Effector memory CD8-positive, alpha-beta T cell (primary cell): ENCODE results near the gene CRTAP.
"Not testable (repeated sequence)": the region's sequence is repeated elsewhere in the genome, so short reads cannot be mapped to it uniquely, and the experiment has no call there.

Source experiments
- ATAC-seq: fragments of 150-1000 bp; cut with Tn5 transposase; replicated peaks from 2 replicates; pipeline ENCODE4 v1.10.0; 2021; ENCODE audit warnings: mild to moderate bottlenecking, moderate library complexity
- DNase-seq, 3 experiments: peaks; one replicate each; pipeline ENCODE4 v3.0.0; 2021
- H3K27ac Mint-ChIP-seq, 2 donors: one replicate each; pipeline ENCODE4 v1.8.0; 2022; ENCODE audit warnings: mild to moderate bottlenecking in 2 of 2, mixed read lengths in 2 of 2, moderate library complexity in 2 of 2
- H3K27me3 Mint-ChIP-seq, 2 donors: one replicate each; pipeline ENCODE4 v1.8.0; 2022; ENCODE audit warnings: mixed read lengths in 2 of 2
- H3K36me3 Mint-ChIP-seq: one replicate; pipeline ENCODE4 v1.8.0; 2022; ENCODE audit warnings: mild to moderate bottlenecking, moderate library complexity, mixed read lengths; ENCODE audit not compliant: insufficient read depth
- H3K4me1 Mint-ChIP-seq, 2 donors: one replicate each; pipeline ENCODE4 v1.8.0; 2022; ENCODE audit warnings: low read depth in 2 of 2, mixed read lengths in 2 of 2
- H3K4me3 Mint-ChIP-seq, 2 donors: one replicate each; pipeline ENCODE4 v1.8.0; 2022; ENCODE audit warnings: mild to moderate bottlenecking in 2 of 2, mixed read lengths in 2 of 2, moderate library complexity in 2 of 2
- H3K9me3 Mint-ChIP-seq, 2 donors: one replicate each; pipeline ENCODE4 v1.8.0; 2022; ENCODE audit warnings: mixed read lengths in 2 of 2

CRTAP gene

GRCh38 chr3:33174711-33175414, 61.0 kb downstream of the CRTAP start:
- ATAC-seq: no peak
- H3K4me1 Mint-ChIP-seq: peaks cover 8 to 9% of the 10 kb centered on the region in 2 donors
- H3K9me3 Mint-ChIP-seq: no peaks in the 10 kb centered on the region

DNA sequence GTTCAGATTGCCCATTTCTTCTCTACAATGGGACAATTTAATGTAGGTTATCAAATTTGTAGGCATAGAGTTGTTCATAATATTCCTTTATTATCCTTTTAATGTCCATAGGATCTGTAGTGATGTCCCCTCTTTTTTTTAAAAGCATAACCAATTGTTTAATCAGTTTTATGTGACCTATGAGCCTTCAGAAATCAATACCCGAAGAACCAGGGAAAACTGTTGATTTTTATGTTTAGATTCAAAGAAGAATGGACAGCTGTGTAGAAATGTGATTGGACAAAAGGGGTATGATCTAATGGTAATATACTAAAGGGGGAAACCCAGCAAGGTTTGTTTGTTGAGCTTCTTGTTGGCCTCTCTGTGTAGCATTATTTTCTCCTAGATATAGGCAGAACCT, 65.3 kb downstream of the CRTAP start:
- no peak for ATAC-seq
- no peak overlapping the region for H3K4me3 Mint-ChIP-seq

More at GRCh38 chr3:33174711-33175414, 61.0 kb downstream of the CRTAP start:
- Mint-ChIP-seq H3K4me3 (no peak overlapping the region), H3K27ac (no peak overlapping the region), H3K36me3 (no peaks in the 10 kb centered on the region), H3K27me3 (no peaks in the 10 kb centered on the region)
- DNase-seq: no peak

DNA sequence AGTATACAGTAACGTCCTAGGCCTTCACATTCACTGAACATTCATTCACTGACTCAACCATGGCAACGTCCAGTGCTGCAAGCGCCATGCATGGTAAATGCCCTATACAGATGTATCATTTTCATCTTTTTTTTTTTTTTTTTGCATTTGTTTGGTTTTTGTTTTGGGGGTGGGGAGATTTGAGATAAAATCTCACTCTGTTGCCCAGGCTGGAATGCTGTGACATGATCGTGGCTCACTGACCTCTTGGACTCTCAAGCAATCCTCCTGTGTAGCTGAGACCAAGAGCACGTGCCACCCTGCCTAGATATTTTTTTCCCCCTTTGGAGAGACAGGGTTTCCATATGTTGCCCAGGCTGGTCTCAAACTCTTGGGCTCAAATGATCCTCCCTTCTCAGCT, 67.4 kb downstream of the CRTAP start:
- no peak for DNase-seq
- H3K4me1 Mint-ChIP-seq: no peaks in the 10 kb centered on the region
- no peak overlapping the region for H3K4me3 Mint-ChIP-seq
- H3K27me3 Mint-ChIP-seq: peaks cover 8 to 11% of the 10 kb centered on the region in 2 donors
- no peak overlapping the region for H3K27ac Mint-ChIP-seq
- H3K36me3 Mint-ChIP-seq: no peaks in the 10 kb centered on the region
- ATAC-seq: no peak
- H3K9me3 Mint-ChIP-seq: peaks cover 0 to 2% of the 10 kb centered on the region in 2 donors

More for the DNA sequence above, 65.3 kb downstream of the CRTAP start:
- H3K4me1 Mint-ChIP-seq: no peaks in the 10 kb centered on the region
- H3K27me3 Mint-ChIP-seq: peaks cover 0 to under 1% of the 10 kb centered on the region in 2 donors
- no peaks in the 10 kb centered on the region for H3K36me3 Mint-ChIP-seq
- no peak overlapping the region for H3K27ac Mint-ChIP-seq
- no peaks in the 10 kb centered on the region for H3K9me3 Mint-ChIP-seq
- no peak for DNase-seq

- not testable (repeated sequence) for H3K4me3 Mint-ChIP-seq, H3K27ac Mint-ChIP-seq, ATAC-seq, DNase-seq, H3K4me1 Mint-ChIP-seq, H3K9me3 Mint-ChIP-seq, H3K36me3 Mint-ChIP-seq
- peaks cover 11 to 15% of the 10 kb centered on the region in 2 donors for H3K27me3 Mint-ChIP-seq
Observed at GRCh38 chr3:33181641-33182040, 67.8 kb downstream of the CRTAP start.

GRCh38 chr3:33184863-33185262, 71.0 kb downstream of the CRTAP start:
- DNase-seq (no peak), ATAC-seq (no peak)
- Mint-ChIP-seq H3K9me3 (peaks cover 0 to 2% of the 10 kb centered on the region in 2 donors), H3K4me1 (no peaks in the 10 kb centered on the region), H3K27ac (no peak overlapping the region), H3K27me3 (peaks cover 23 to 31% of the 10 kb centered on the region in 2 donors), H3K36me3 (no peaks in the 10 kb centered on the region), H3K4me3 (no peak overlapping the region)

GRCh38 chr3:33186524-33187367, 72.9 kb downstream of the CRTAP start:
- H3K4me1 Mint-ChIP-seq: no peaks in the 10 kb centered on the region
- H3K27ac Mint-ChIP-seq: no peak overlapping the region
- no peaks in the 10 kb centered on the region for H3K36me3 Mint-ChIP-seq
- DNase-seq (no peak), ATAC-seq (no peak)
- peaks cover 0 to 2% of the 10 kb centered on the region in 2 donors for H3K9me3 Mint-ChIP-seq
- no peak overlapping the region for H3K4me3 Mint-ChIP-seq
- peaks cover 36 to 38% of the 10 kb centered on the region in 2 donors for H3K27me3 Mint-ChIP-seq

DNA sequence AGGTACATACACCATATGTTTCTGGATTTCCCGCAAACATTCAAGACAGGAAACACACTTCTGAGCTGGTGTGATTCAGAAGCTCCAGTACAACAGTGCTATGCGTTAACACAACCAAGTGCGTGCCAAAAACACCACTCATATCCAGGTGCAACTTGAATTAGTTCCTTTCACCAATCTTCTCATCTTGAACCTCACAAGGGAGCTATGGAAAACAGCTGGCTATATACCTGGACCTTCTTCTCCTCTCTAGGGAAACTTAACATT, 73.5 kb downstream of the CRTAP start:
- ATAC-seq (no peak), DNase-seq (no peak)
- H3K9me3 Mint-ChIP-seq: peaks cover 0 to 2% of the 10 kb centered on the region in 2 donors
- no peaks in the 10 kb centered on the region for H3K4me1 Mint-ChIP-seq
- H3K36me3 Mint-ChIP-seq: no peaks in the 10 kb centered on the region
- peaks cover 36 to 38% of the 10 kb centered on the region in 2 donors for H3K27me3 Mint-ChIP-seq
- H3K4me3 Mint-ChIP-seq: no peak overlapping the region
- no peak overlapping the region for H3K27ac Mint-ChIP-seq

DNA sequence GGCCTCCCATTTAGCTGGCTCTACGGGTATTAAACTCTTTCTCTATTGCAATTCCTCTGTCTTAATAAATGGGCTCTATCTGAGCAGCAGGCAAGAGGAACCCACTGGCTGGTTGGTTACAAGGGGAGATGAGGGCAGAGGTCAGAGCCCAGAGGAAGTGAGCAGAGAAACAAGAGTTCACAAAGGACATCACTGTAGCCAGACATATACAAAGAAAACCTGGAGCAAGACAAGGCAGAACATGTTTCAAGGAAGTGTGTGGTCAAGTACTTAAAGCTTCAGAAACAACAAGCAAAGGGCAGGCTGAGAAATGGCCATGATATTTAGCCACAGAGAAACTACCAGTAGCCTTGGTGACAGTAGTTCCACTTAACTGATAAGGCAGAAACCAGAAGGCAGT, 80.5 kb downstream of the CRTAP start:
- DNase-seq (no peak), ATAC-seq (no peak)
- H3K4me3 Mint-ChIP-seq: no peak overlapping the region
- H3K36me3 Mint-ChIP-seq: no peaks in the 10 kb centered on the region
- no peaks in the 10 kb centered on the region for H3K4me1 Mint-ChIP-seq
- H3K27ac Mint-ChIP-seq: no peak overlapping the region
- peaks cover 15 to 25% of the 10 kb centered on the region in 2 donors for H3K27me3 Mint-ChIP-seq
- no peaks in the 10 kb centered on the region for H3K9me3 Mint-ChIP-seq

- DNase-seq (no peak), ATAC-seq (no peak)
- Mint-ChIP-seq H3K9me3 (no peaks in the 10 kb centered on the region), H3K4me3 (no peak overlapping the region), H3K36me3 (peaks cover 2% of the 10 kb centered on the region), H3K4me1 (no peaks in the 10 kb centered on the region), H3K27me3 (peaks cover 8 to 14% of the 10 kb centered on the region in 2 donors), H3K27ac (no peak overlapping the region)
Observed at GRCh38 chr3:33196538-33196937, 82.7 kb downstream of the CRTAP start.
